Liver (tissue), 9 donors: ENCODE measurements around the gene TMEM222. TPM values are rescaled to one million over a fixed set of nuclear protein-coding genes. Genes with fewer than 3 reads are reported as not detected.

Source experiments
- DNase-seq: peaks from one replicate; pipeline ENCODE4 v3.0.0-alpha.2; 2017; ENCODE audit warnings: low spot score
- H3K27ac ChIP-seq, 2 donors: one replicate each; pipeline ENCODE4 v1.7.0; 2013; ENCODE audit warnings: inconsistent platforms in 2 of 2, low read length in 2 of 2, control low read depth in 1 of 2, low read depth in 1 of 2, mild to moderate bottlenecking in 1 of 2
- H3K27me3 ChIP-seq, 4 donors: one replicate each; pipeline versions ENCODE4 v1.6.1 to v1.7.0; 2013; ENCODE audit warnings: low read length in 3 of 4, inconsistent platforms in 1 of 4, mild to moderate bottlenecking in 1 of 4, moderate library complexity in 1 of 4; ENCODE audit not compliant: control insufficient read depth in 4 of 4, insufficient read depth in 4 of 4
- H3K36me3 ChIP-seq, 4 donors: one replicate each; pipeline versions ENCODE4 v1.6.1 to v1.7.0; 2013; ENCODE audit warnings: low read length in 3 of 4, mild to moderate bottlenecking in 3 of 4, low read depth in 1 of 4, moderate library complexity in 1 of 4; ENCODE audit not compliant: control insufficient read depth in 4 of 4, insufficient read depth in 3 of 4
- H3K4me1 ChIP-seq, 4 donors: one replicate each; pipeline versions ENCODE4 v1.6.1 to v1.7.0; 2013; ENCODE audit warnings: low read length in 3 of 4, mild to moderate bottlenecking in 3 of 4, moderate library complexity in 1 of 4; ENCODE audit not compliant: control insufficient read depth in 4 of 4, insufficient read depth in 4 of 4
- H3K4me3 ChIP-seq, 3 donors: one replicate each; pipeline versions ENCODE4 v1.6.1 to v1.7.0; 2013; ENCODE audit warnings: low read length in 3 of 3, control low read depth in 1 of 3, low read depth in 1 of 3, mild to moderate bottlenecking in 1 of 3
- H3K9ac ChIP-seq, 2 donors: one replicate each; pipeline ENCODE4 v1.7.0; 2013; ENCODE audit warnings: low read length in 2 of 2, mild to moderate bottlenecking in 2 of 2, moderate library complexity in 2 of 2, control low read depth in 1 of 2, low read depth in 1 of 2
- H3K9me3 ChIP-seq, 4 donors: one replicate each; pipeline versions ENCODE4 v1.6.1 to v1.7.0; 2013; ENCODE audit warnings: low read length in 3 of 4; ENCODE audit not compliant: control insufficient read depth in 4 of 4
- ATF3 ChIP-seq: IDR thresholded peaks from 2 replicates; pipeline ENCODE4 v1.6.1; 2016; ENCODE audit warnings: antibody characterized with exemption
- CTCF ChIP-seq: fragments of 150-350 bp; IDR thresholded peaks from 2 replicates; pipeline ENCODE4 v1.5.1; 2017; ENCODE audit warnings: improper control_type of control experiment, low read depth, low read length; ENCODE audit not compliant: missing input control
- EGR1 ChIP-seq, 2 donors: IDR thresholded peaks; 2 replicates each; pipeline ENCODE4 v1.6.1; 2016 to 2018; ENCODE audit warnings: antibody characterized with exemption in 2 of 2, low read depth in 2 of 2
- FOXA1 ChIP-seq: IDR thresholded peaks from 2 replicates; pipeline ENCODE4 v1.6.1; 2016; ENCODE audit warnings: antibody characterized with exemption
- FOXA2 ChIP-seq: IDR thresholded peaks from 2 replicates; pipeline ENCODE4 v1.6.1; 2016; ENCODE audit warnings: antibody characterized with exemption
- GABPA ChIP-seq, 2 donors: IDR thresholded peaks in 1 of 2; conservative IDR thresholded peaks in 1 of 2; 2 replicates each; pipeline ENCODE4 v1.6.1; 2016; ENCODE audit warnings: antibody characterized with exemption in 2 of 2, mild to moderate bottlenecking in 1 of 2, moderate library complexity in 1 of 2
- HNF4A ChIP-seq, 2 donors: conservative IDR thresholded peaks; 2 replicates each; pipeline ENCODE4 v1.6.1; 2016; ENCODE audit warnings: antibody characterized with exemption in 2 of 2, mild to moderate bottlenecking in 2 of 2
- HNF4G ChIP-seq: IDR thresholded peaks from 2 replicates; pipeline ENCODE4 v1.6.1; 2016; ENCODE audit warnings: antibody characterized with exemption
- JUND ChIP-seq, 2 donors: IDR thresholded peaks; 2 replicates each; pipeline ENCODE4 v1.6.1; 2016; ENCODE audit warnings: antibody characterized with exemption in 2 of 2
- MAX ChIP-seq: IDR thresholded peaks from 2 replicates; pipeline ENCODE4 v1.6.1; 2016; ENCODE audit warnings: antibody characterized with exemption
- NR2F2 ChIP-seq: IDR thresholded peaks from 2 replicates; pipeline ENCODE4 v1.6.1; 2016; ENCODE audit warnings: antibody characterized with exemption
- RAD21 ChIP-seq, 2 donors: IDR thresholded peaks; 2 replicates each; pipeline ENCODE4 v1.6.1; 2016; ENCODE audit warnings: antibody characterized with exemption in 2 of 2, mild to moderate bottlenecking in 2 of 2
- REST ChIP-seq: IDR thresholded peaks from 2 replicates; pipeline ENCODE4 v1.6.1; 2016; ENCODE audit warnings: antibody characterized with exemption, mild to moderate bottlenecking
- RXRA ChIP-seq, 2 donors: IDR thresholded peaks; 2 replicates each; pipeline ENCODE4 v1.6.1; 2017 to 2018; ENCODE audit warnings: antibody characterized with exemption in 2 of 2, mild to moderate bottlenecking in 1 of 2
- SP1 ChIP-seq: IDR thresholded peaks from 2 replicates; pipeline ENCODE4 v1.6.1; 2018; ENCODE audit warnings: antibody characterized with exemption, mild to moderate bottlenecking
- TAF1 ChIP-seq: conservative IDR thresholded peaks from 2 replicates; pipeline ENCODE4 v1.6.1; 2016; ENCODE audit warnings: antibody characterized with exemption, mild to moderate bottlenecking
- YY1 ChIP-seq: IDR thresholded peaks from 2 replicates; pipeline ENCODE4 v1.6.1; 2016; ENCODE audit warnings: antibody characterized with exemption, mild to moderate bottlenecking
- ZBTB33 ChIP-seq: IDR thresholded peaks from 2 replicates; pipeline ENCODE4 v1.6.1; 2016; ENCODE audit warnings: antibody characterized with exemption
- WGBS: extraction: QIAGEN DNeasy Blood & Tissue Kit; methylation state at CpG from one replicate; pipeline ENCODE4 v1.1.7; 2013; 5-methylcytosine and 5-hydroxymethylcytosine counted together
- polyA plus RNA-seq, 2 donors: library from polyadenylated mRNA; stranded (reverse) in 1 of 2; unstranded in 1 of 2; fragments of 200-250 nt in 1 of 2; fragments of >200 nt in 1 of 2; fragmentation: Nextera tagmentation in 1 of 2; extraction: Ambion mirVana in 1 of 2; gene quantifications; one replicate each; pipeline versions ENCODE4 v1.2.1 to v1.2.3, GENCODE V29; 2013 to 2015
- total RNA-seq, 2 donors: library from RNA; depleted of rRNA; stranded (reverse); fragments of >200 nt; gene quantifications; one replicate each; pipeline ENCODE4 v1.2.3, GENCODE V29; 2014
- donor health status: healthy.
- donor health status: healthy.
- donor health status: healthy.
- donor health status: healthy.
- donor health status: healthy.

The TMEM222 gene
- total and polyA plus RNA-seq, 4 donors, result 14.7 to 32.9 (median 21.8) TPM

- Histone ChIP-seq H3K4me3 (no peak overlapping the region), H3K36me3 (no peaks in the 10 kb centered on the region), H3K27me3 (no peaks in the 10 kb centered on the region), H3K27ac (no peak overlapping the region), H3K9me3 (no peaks in the 10 kb centered on the region), H3K4me1 (peaks cover 0 to 12% (median 5%) of the 10 kb centered on the region in 4 donors), H3K9ac (no peak overlapping the region)
- no peak for DNase-seq
- TF ChIP-seq NR2F2 (no peak), EGR1 (IDR thresholded peaks at IDR 0.05; ENCODE audit: low read depth in 2 of 2) (no peak), HNF4A (conservative IDR thresholded peaks at IDR 0.05) (no peak), FOXA2 (no peak), YY1 (no peak), RXRA (IDR thresholded peaks at IDR 0.05) (no peak), JUND (IDR thresholded peaks at IDR 0.05) (no peak), REST (no peak), ZBTB33 (no peak), MAX (no peak), HNF4G (no peak), GABPA (IDR thresholded peaks at IDR 0.05 in 1 of 2, conservative IDR thresholded peaks at IDR 0.05 in 1 of 2) (no peak), ATF3 (no peak), TAF1 (no peak)
- WGBS, result 97% methylated on average over 5 of the region's 5 CpGs
These were observed 37.0 kb downstream of the TMEM222 start for GRCh38 chr1:27358928-27359313.

- WGBS, result 62% methylated on average over 9 of the region's 9 CpGs
- no peak overlapping the region for H3K4me3 ChIP-seq
- no peak overlapping the region for H3K27ac ChIP-seq
- no peaks in the 10 kb centered on the region for H3K9me3 ChIP-seq
- no peaks in the 10 kb centered on the region for H3K36me3 ChIP-seq
- peaks cover 0 to 12% (median 8%) of the 10 kb centered on the region in 4 donors for H3K4me1 ChIP-seq
- H3K27me3 ChIP-seq, result no peaks in the 10 kb centered on the region
- DNase-seq, result no peak
- no peak overlapping the region for H3K9ac ChIP-seq
- TF ChIP-seq NR2F2, result no peak
- no peak for TF ChIP-seq FOXA2
- no peak for TF ChIP-seq HNF4G
- no peak for TF ChIP-seq SP1
- TF ChIP-seq TAF1, result no peak
- TF ChIP-seq ATF3, result no peak
- no peak for TF ChIP-seq MAX
- TF ChIP-seq YY1, result no peak
- no peak for TF ChIP-seq CTCF
- TF ChIP-seq RXRA (IDR thresholded peaks at IDR 0.05), result no peak
- TF ChIP-seq FOXA1, result no peak
- no peak for TF ChIP-seq RAD21 (IDR thresholded peaks at IDR 0.05)
- TF ChIP-seq ZBTB33, result no peak
- TF ChIP-seq GABPA (IDR thresholded peaks at IDR 0.05 in 1 of 2, conservative IDR thresholded peaks at IDR 0.05 in 1 of 2), result no peak
- TF ChIP-seq EGR1 (IDR thresholded peaks at IDR 0.05; ENCODE audit: low read depth in 2 of 2), result no peak
- no peak for TF ChIP-seq HNF4A (conservative IDR thresholded peaks at IDR 0.05)
- TF ChIP-seq JUND (IDR thresholded peaks at IDR 0.05), result no peak
These were observed 37.8 kb downstream of the TMEM222 start for GRCh38 chr1:27359822-27360158.
